ENCODE measurements around the gene MPND. TPM values are rescaled to one million over a fixed set of nuclear protein-coding genes. Genes with fewer than 3 reads are reported as not detected.
A peak's percentile ranks its signal among the peaks of the same experiment; 100 is the strongest.
"Not testable (repeated sequence)": the region's sequence is repeated elsewhere in the genome, so short reads cannot be mapped to it uniquely, and the experiment has no call there.

Gene MPND
- total RNA-seq, 4 donors from 2014 or later = 5.3 to 9.2 (median 7.6) TPM

DNA sequence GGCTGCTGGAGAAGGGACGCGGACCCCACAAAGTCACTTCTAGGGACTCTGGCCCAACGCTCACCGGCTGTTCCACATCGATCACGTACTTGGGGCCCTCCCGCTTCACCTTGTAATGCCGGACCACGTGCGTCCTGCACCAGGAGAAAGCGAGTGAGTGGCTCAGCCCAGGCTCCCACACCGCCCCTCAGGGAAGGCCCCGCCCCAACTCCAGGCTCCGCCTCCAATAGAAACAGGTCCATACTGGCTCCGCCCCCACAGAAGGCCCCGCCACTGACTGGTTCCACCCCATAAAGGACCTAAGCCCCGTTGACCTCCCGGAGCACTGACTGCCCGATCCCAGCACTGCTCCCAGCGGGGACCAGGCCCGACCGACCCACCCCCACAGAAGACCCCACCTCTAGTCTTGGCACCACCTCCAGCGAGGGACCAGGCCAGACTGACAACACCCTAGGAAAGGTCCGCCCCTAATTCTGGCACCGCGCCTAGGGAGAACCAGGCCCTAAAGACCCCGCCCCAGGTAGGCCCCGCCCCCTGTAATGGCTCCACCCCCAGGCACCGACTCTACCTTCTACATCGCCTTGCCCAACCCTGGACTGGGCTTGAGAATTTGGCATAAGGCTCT is 16.0 kb upstream of the MPND start:
- DNase-seq (ENCODE audit: extremely low spot score) = no peak
- peak overlapping the region; percentile 36 to 63 (median 55) for H3K4me3 ChIP-seq
- peaks cover 0 to 5% (median 0%) of the 10 kb centered on the region in 4 donors for H3K9me3 ChIP-seq
- intact Hi-C loops (cut with DNase I) = no loop called here
- H3K4me1 ChIP-seq = peaks cover 20 to 30% (median 26%) of the 10 kb centered on the region in 4 donors
- 5% methylated on average over 7 of the region's 30 CpGs for WGBS
- peak overlapping the region in 2 of 4 donors; percentile 42 to 57 for H3K27ac ChIP-seq (replicated peaks in 1 of 4)
- H3K27me3 ChIP-seq = peaks cover 0 to 47% (median 7%) of the 10 kb centered on the region in 4 donors
- no peak for TF ChIP-seq POLR2A (IDR thresholded peaks at IDR 0.05; ENCODE audit: low read depth)
- TF ChIP-seq POLR2AphosphoS5 (IDR thresholded peaks at IDR 0.05) = no peak
- TF ChIP-seq, protein P1, sequence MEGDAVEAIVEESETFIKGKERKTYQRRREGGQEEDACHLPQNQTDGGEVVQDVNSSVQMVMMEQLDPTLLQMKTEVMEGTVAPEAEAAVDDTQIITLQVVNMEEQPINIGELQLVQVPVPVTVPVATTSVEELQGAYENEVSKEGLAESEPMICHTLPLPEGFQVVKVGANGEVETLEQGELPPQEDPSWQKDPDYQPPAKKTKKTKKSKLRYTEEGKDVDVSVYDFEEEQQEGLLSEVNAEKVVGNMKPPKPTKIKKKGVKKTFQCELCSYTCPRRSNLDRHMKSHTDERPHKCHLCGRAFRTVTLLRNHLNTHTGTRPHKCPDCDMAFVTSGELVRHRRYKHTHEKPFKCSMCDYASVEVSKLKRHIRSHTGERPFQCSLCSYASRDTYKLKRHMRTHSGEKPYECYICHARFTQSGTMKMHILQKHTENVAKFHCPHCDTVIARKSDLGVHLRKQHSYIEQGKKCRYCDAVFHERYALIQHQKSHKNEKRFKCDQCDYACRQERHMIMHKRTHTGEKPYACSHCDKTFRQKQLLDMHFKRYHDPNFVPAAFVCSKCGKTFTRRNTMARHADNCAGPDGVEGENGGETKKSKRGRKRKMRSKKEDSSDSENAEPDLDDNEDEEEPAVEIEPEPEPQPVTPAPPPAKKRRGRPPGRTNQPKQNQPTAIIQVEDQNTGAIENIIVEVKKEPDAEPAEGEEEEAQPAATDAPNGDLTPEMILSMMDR (IDR thresholded peaks at IDR 0.05) = no peak
- TF ChIP-seq EP300 (IDR thresholded peaks at IDR 0.05) = no peak
- no peaks in the 10 kb centered on the region for H3K36me3 ChIP-seq

DNA sequence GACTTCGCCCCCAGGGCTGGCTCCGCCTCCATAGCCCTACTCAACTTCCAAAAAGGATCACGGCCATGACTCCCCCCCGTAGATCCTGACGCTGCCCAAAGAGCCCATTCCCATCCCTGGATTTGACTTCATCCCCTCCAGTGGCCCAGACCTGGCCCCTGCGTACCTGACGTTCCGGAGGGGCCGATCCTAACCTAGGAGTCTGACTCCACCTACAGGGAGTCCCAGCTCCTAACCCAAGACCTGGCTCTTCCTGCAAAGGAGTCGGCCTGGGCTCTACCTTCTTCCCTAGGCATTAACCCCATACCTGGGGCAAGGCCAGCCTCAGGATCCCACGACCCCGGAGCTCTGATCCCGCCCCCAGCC is 15.5 kb upstream of the MPND start:
- H3K27ac ChIP-seq (replicated peaks in 1 of 4) = peak overlapping the region in 3 of 4 donors; percentile 42 to 58 (median 57)
- peak overlapping the region; percentile 36 to 63 (median 55) for H3K4me3 ChIP-seq
- DNase-seq (ENCODE audit: extremely low spot score) = no peak
- H3K4me1 ChIP-seq = peaks cover 20 to 30% (median 26%) of the 10 kb centered on the region in 4 donors
- no peaks in the 10 kb centered on the region for H3K36me3 ChIP-seq
- intact Hi-C loops (cut with DNase I) = no loop called here
- 12% methylated on average over 12 of the region's 13 CpGs for WGBS
- TF ChIP-seq EP300 (IDR thresholded peaks at IDR 0.05) (no peak), POLR2AphosphoS5 (IDR thresholded peaks at IDR 0.05) (no peak), POLR2A (IDR thresholded peaks at IDR 0.05; ENCODE audit: low read depth) (no peak)
- TF ChIP-seq, protein P1 (IDR thresholded peaks at IDR 0.05) = no peak
- H3K9me3 ChIP-seq = peaks cover 0 to under 1% (median 0%) of the 10 kb centered on the region in 4 donors
- peaks cover 0 to 47% (median 7%) of the 10 kb centered on the region in 4 donors for H3K27me3 ChIP-seq

DNA sequence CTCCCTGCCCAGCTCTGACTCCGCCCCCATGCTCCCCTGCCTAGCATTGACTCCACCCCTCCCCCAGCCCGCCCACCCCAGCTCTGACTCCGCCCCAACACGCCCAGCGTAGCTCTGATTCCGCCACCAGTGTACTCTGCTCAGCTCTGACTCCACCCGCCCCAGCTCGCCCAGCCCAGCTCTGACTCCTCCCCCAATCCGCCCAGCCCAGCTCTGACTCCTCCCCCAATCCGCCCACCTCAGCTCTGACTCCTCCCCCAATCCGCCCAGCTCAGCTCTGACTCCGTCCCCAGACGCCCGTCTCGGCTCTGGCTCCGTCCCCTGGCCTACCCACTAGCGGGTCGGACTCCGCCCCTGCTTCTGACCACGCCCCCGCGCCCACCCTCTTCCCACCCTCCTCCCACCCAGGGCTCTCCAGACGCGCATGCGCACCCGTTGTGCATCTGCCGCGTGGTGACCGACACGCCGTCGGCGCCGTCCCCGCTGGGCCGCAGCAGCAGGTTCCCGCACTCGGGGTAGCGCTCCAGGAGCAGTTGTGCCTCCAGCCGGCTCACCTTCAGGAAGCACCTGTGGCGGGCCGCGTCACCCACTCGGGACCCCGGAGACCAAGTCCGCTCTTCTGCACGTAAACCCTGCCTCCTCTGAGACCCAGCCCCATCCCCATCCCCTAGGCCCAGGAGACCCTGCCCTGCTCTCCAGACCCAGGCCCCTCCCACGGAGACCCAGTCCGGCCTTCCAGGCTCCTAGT is 14.9 kb upstream of the MPND start:
- 4% methylated on average over 30 of the region's 49 CpGs for WGBS
- H3K9me3 ChIP-seq = no peaks in the 10 kb centered on the region
- TF ChIP-seq EP300 (IDR thresholded peaks at IDR 0.05) = no peak
- peak; percentile 58 to 60 for TF ChIP-seq POLR2AphosphoS5 (IDR thresholded peaks at IDR 0.05)
- TF ChIP-seq, protein P1 (IDR thresholded peaks at IDR 0.05) = no peak
- H3K36me3 ChIP-seq = no peaks in the 10 kb centered on the region
- intact Hi-C loops (cut with DNase I) = no loop called here
- peak overlapping the region; percentile 36 to 63 (median 55) for H3K4me3 ChIP-seq
- H3K4me1 ChIP-seq = peaks cover 20 to 30% (median 26%) of the 10 kb centered on the region in 4 donors
- DNase-seq (ENCODE audit: extremely low spot score) = peak; percentile 95
- peaks cover 0 to 47% (median 7%) of the 10 kb centered on the region in 4 donors for H3K27me3 ChIP-seq
- peak overlapping the region in 3 of 4 donors; percentile 42 to 58 (median 44) for H3K27ac ChIP-seq (replicated peaks in 1 of 4)

DNA sequence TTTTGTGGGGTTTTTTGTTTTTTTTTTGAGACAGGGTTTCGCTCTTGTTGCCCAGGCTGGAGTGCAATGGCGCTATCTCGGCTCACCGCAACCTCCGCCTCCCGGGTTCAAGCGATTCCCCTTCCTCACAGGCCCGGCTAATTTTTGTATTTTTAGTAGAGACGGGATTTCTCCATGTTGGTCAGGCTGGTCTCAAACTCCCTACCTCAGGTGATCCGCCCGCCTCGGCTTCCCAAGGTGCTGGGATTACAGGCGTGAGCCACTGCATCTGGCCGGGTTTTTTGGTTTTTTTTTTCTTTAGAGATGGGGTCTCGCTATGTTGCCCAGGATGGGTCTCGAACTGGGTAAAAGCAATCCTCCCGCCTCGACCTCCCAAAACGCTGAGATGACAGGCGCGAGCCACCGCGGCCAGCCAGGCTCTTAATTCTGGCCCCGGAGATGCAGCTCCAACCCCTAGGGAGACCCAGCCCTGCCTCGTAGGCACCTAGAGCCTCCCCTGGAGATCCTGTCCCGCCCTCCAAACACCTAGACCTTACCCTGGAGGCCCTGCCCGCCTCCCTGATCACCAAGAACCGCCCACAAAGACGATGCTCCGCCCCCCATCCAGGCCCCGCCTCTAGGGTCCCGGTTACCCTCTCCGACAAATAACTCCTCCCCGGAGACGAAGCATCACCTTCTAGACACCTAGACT is 14.2 kb upstream of the MPND start:
- DNase-seq (ENCODE audit: extremely low spot score); intact Hi-C loops (cut with DNase I); H3K9me3 ChIP-seq; H3K36me3 ChIP-seq: not testable (repeated sequence)
- peak overlapping the region in 3 of 4 donors; percentile 21 to 44 (median 31) for H3K27ac ChIP-seq (replicated peaks in 1 of 4)
- H3K4me3 ChIP-seq = peak overlapping the region; percentile 36 to 60 (median 55)
- WGBS = 40% methylated on average over 35 of the region's 35 CpGs
- peaks cover 20 to 30% (median 26%) of the 10 kb centered on the region in 4 donors for H3K4me1 ChIP-seq
- peaks cover 0 to 47% (median 7%) of the 10 kb centered on the region in 4 donors for H3K27me3 ChIP-seq

DNA sequence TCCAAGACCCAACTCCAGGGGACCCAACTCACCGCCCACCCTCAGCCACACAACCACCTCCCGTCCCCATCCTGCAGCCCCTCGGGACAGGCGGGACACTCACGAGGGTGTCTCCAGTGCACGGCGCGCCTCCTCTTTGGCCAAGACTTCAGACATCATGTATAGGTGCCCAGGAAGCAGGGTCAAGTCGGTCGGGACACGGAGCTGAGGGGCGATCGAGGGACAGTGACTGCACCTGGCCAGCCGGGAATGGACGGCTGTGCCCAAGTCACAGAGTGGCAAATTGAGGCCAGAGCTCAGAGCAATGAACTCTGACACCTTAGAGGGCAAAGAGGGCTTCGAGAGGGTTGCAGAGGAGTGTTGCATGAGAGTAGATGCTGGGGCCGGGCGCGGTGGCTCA is 13.5 kb upstream of the MPND start:
- Histone ChIP-seq H3K4me1 (peaks cover 20 to 30% (median 26%) of the 10 kb centered on the region in 4 donors), H3K4me3 (no peak overlapping the region), H3K36me3 (no peaks in the 10 kb centered on the region), H3K27me3 (peaks cover 0 to 47% (median 7%) of the 10 kb centered on the region in 4 donors), H3K27ac (replicated peaks in 1 of 4) (no peak overlapping the region), H3K9me3 (no peaks in the 10 kb centered on the region)
- intact Hi-C loops (cut with DNase I) = no loop called here
- WGBS = 95% methylated on average over 12 of the region's 19 CpGs
- TF ChIP-seq POLR2AphosphoS5 (IDR thresholded peaks at IDR 0.05) (no peak), EP300 (IDR thresholded peaks at IDR 0.05) (no peak), POLR2A (IDR thresholded peaks at IDR 0.05; ENCODE audit: low read depth) (no peak)
- TF ChIP-seq, protein P1 (IDR thresholded peaks at IDR 0.05) = no peak
- no peak for DNase-seq (ENCODE audit: extremely low spot score)

Data from esophagus muscularis mucosa (tissue), 4 donors.